Right lobe of liver (tissue), 4 donors: ENCODE measurements around the gene SRC.

Experiments used
- POLR2A ChIP-seq: fragments of 450-650 bp; IDR thresholded peaks from one replicate; pipeline ENCODE4 v1.6.1; 2017; ENCODE audit warnings: antibody characterized with exemption, mild to moderate bottlenecking
- TF ChIP-seq, protein P1 (sequence below), 4 donors: fragments of 200-600 bp in 3 of 4; fragments of 450-650 bp in 1 of 4; IDR thresholded peaks; one replicate each; pipeline versions ENCODE4 v1.5.1 to v1.8.0; 2016 to 2022; ENCODE audit warnings: antibody characterized with exemption in 4 of 4, mild to moderate bottlenecking in 2 of 4
- donor health status: DM: no; HTN: no; CAD: no.
- donor health status: DM: no; HTN: no; CAD: no.
- donor health status: DM: no; HTN: yes; CAD: no.

DNA sequence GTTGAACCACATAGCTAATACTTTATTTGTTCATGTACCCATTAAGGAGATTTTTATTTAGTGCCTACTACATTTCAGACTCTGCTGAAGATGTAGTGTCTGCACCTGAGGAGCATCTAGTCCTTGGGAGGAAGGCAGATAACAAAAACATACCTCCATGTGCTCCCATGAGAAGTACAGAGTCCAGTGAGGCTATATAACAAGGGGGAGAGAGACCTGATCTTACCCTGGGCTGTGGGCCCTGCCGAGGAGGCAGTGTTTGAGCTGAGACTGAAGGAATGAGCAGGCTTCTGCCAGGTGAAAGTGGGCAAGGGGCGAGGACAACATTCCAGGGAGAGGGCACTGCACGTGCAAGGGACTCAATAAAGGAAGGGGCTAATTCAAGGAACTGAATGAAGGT is 44.4 kb upstream of the SRC start:
- TF ChIP-seq POLR2A, result no peak
- TF ChIP-seq, protein P1, sequence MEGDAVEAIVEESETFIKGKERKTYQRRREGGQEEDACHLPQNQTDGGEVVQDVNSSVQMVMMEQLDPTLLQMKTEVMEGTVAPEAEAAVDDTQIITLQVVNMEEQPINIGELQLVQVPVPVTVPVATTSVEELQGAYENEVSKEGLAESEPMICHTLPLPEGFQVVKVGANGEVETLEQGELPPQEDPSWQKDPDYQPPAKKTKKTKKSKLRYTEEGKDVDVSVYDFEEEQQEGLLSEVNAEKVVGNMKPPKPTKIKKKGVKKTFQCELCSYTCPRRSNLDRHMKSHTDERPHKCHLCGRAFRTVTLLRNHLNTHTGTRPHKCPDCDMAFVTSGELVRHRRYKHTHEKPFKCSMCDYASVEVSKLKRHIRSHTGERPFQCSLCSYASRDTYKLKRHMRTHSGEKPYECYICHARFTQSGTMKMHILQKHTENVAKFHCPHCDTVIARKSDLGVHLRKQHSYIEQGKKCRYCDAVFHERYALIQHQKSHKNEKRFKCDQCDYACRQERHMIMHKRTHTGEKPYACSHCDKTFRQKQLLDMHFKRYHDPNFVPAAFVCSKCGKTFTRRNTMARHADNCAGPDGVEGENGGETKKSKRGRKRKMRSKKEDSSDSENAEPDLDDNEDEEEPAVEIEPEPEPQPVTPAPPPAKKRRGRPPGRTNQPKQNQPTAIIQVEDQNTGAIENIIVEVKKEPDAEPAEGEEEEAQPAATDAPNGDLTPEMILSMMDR (IDR thresholded peaks at IDR 0.05), result no peak
